ENCODE results near the gene CFAP57.
"Not testable (repeated sequence)": the region's sequence is repeated elsewhere in the genome, so short reads cannot be mapped to it uniquely, and the experiment has no call there.

CFAP57 gene

DNA sequence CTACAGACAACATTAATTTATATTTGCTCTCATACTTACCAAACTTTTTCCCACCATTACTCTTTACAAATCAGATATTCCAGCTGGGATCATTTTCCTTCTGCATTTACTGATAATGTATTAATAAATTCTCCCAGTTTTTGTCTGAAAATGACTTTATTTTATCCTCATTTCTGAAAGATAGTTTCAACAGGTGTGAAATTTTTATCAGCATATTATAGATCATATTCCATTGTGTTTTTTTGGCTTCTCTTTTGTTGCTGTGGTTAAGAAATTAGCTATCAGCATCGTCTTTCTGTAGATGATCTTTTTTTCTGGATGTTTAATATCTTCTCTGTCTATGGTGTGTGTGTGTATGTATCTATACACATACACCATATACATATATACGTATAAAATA lies 2.7 kb downstream of the CFAP57 start:
- no peak for DNase-seq

DNA sequence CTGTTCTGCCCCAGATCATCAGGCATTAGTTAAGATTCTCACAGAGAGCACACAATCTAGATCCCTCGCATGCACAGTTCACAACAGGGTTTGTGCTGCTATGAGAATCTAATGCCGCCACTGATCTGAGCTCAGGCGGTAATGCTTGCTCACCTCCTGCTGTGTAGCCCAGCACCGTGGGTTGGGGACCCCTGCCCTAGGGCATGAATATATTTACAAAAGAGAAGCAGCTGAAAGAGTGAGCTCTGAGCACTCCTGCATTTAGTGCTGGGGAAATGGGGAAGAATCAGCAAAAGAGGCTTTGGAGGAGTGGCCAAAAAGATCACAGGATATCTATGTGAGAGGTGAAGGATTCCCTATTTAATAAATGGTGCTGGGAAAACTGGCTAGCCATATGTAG lies 5.6 kb downstream of the CFAP57 start:
- DNase-seq = no peak

DNA sequence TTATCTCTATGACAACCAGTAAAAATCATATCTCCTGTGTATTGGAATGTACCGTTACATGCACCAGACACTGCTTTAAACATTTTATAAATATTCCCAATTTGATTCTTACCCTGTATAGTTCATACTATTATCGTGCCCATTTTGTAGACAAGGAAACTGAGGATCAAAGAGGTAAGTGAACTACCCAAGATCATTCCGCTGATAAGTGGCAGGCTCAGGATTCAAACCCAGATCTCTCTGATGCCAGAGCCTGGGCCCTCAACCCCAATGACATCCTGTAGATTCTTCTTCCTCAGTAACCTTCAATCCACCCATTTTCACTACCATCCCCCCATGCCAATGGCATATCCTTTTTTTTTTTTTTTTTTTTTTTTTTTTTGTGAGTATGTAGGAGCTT lies 12.3 kb downstream of the CFAP57 start:
- no peak for DNase-seq

DNA sequence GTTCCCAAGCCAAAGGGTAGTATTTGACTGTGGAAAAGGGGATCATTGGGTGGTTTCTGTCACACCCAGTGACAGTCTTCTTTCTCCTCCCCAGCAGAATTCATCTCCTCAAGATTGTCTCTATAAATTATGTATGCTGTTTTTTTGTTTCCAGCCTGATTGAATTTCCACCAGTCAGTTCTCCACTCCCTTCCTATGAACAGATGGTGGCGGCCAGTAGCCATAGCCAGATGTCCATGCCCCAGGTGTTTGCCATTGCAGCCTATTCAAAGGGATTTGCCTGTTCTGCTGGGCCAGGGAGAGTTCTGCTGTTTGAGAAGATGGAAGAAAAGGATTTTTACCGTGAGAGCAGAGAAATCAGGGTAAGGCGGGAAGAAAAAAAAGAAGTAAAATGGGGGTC lies 12.9 kb downstream of the CFAP57 start:
- no peak for DNase-seq

DNA sequence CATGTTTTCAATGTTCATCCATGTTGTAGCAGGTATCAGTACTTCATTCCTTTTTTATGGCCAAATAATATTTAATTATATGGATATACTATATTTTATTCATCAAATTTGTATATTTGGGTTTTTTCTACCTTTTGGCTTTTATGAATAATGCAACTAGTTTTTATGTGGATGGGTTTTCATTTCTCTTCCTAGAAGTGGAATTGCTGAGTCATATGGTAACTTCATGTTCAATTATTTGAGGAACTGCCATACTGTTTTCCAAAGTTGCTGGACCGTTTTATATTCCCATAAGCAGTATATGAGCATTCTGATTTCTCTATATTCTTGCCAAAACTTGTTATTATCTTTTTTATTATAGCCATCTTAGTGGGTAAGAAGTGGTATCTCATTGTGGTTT lies 16.0 kb downstream of the CFAP57 start:
- DNase-seq = no peak

DNA sequence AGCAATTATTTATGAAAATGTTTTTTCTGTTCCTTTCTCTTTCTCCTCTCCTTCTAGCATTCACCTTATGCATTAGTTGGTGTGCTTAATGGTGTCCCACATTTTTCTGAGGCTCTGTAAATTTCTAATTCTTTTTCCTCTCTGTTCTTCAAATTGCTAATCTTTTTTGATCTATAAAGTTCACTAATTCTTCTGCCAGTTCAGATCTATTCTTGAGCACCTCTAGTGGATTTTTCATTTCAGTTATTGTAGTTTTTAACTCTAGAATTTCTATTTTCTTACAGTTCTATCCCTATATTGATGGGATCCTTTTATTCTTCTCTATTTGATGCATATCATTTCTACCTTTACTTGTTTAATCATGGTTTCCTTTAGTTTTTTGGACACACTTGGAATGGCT lies 22.4 kb downstream of the CFAP57 start:
- DNase-seq = no peak

DNA sequence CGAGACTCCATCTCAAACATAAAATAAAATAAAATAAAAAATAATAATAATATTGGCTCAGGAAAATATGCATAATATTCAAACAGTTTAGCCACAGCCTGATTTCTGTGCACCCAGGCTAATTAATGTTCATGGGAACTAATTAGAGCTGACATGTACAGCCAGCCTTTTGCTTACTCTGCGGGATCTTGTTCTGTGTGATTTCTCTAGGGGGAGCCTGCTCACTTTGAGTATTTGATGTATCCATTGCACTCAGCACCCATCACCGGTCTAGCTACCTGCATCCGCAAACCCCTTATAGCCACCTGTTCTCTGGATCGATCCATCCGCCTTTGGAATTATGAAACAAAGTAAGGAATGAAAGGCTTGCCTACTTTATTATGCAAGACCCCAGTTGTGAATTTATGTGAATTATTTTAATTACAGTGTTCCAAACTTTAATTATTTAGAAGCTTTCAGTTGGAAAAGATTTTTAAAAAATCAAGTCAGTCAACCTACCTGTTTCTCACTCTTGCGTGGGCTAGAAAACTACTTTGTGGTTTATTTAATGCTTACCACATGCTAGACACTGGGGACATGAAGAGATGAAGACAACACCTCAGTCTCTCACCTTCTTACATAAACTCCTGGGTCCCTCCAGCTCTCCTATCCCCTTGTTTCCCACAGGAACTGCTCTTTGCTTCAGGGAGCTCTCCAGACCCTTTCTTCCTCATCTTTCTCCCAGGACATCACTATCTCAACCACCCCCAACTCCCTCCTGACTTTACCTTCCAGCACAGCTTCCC lies 25.4 kb downstream of the CFAP57 start:
- DNase-seq = no peak

DNA sequence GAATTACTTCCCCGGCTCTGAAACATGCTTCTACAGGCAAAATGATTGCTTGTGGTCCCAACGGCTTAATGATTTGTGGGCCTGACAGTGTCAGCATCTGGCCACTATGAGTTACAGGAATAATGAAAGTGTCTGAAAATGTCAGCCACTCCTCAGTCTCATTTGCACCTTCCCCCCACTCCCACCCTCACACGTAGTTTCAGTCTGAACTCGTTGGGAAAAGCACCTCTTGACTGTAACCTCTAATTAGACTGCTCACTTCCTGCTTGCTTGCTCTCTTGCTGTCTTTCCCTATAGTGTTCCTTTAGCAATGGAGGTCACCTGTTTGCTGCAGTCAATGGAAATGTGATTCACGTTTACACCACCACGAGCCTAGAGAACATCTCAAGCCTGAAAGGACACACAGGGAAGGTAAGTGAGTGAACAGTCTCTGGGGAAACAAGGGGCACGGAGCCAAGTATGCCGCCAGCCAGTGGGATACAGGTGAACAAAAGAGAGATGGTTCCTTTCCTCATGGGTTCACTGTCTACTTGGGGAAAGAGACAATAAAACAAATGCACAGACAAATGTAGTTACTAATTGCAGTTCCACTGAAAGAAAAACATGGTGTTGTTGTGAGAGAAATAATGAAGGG lies 27.1 kb downstream of the CFAP57 start:
- DNase-seq = no peak

DNA sequence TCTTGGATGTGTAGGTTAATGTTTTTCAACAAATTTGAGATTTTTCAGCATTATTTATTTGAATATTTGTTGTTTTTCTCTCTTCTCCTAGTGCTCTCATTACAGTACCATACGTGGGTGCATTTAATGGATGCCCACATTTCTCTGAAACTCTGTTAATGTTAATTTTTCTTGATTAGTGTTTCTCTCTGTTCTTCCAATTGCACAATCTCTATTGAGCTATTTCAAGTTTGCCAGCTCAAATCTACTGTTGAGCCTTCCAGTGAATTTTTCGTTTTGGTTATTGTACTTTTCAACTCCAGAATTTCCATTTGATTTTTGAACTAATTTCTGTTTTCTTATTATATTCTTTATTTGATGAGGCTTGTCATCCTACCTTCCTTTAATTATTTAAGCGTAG lies 31.7 kb downstream of the CFAP57 start:
- DNase-seq = no peak

DNA sequence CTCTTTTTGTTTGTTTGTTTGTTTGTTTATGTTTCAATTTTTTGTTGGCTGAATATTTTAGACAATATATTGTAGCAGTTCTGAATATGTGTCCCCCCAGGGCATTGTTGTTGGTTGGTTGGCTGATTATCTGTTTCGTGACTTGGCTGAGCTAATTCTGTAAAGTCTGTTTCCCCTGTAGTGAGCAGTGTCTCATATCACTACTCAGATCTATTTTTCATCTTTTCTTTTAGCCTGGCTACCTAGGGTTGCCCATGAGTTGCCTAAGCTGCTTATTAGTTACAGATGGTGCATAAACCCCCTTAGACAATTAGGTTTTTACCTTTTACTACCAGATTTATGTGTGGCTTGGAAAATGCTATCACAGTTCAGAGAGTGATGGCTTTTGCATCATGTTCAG lies 32.3 kb downstream of the CFAP57 start:
- no peak for DNase-seq

DNA sequence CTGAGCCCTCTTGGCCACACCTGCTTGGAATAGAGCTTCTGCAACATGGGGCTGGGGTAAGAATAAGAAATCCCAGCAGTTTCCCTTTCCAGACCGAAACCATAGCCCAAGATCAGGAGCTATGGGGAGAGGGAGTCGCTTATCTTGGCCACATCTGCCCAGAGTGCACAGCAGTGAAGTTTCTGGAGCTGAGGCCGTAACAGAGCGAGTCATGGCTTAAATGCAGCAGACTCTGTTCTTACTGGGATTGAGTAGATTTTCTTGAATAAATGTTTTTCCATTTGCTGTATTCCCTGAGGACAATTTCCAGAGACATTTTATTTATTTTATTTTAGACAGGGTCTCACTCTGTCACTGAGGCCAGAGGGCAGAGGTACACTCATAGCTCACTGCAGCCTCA lies 33.5 kb downstream of the CFAP57 start:
- DNase-seq = no peak

DNA sequence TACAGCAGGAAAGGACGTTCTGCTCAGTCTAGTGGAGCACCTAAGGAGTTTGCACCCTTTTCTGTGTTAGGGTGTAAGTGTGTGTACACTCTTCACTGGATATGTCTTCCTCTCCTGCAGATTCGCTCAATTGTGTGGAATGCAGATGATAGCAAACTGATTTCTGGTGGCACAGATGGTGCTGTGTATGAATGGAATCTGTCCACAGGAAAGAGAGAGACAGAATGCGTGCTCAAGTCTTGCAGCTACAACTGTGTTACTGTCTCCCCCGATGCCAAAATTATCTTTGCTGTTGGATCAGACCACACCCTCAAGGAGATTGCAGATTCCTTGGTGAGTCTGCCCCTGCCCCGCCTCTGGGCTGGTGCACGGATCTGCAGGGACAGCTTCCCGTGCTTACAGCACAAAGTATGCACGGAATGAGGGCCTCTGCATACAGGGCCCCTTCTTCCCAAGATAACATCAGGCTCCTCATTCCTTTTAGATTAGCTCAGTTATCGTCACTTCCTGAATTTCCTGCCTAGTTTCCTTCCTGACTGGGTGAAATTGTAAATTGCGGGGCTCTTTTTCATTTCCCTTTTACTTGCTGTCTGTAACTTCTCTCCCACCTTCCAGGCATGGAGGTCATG lies 34.6 kb downstream of the CFAP57 start:
- no peak for DNase-seq

DNA sequence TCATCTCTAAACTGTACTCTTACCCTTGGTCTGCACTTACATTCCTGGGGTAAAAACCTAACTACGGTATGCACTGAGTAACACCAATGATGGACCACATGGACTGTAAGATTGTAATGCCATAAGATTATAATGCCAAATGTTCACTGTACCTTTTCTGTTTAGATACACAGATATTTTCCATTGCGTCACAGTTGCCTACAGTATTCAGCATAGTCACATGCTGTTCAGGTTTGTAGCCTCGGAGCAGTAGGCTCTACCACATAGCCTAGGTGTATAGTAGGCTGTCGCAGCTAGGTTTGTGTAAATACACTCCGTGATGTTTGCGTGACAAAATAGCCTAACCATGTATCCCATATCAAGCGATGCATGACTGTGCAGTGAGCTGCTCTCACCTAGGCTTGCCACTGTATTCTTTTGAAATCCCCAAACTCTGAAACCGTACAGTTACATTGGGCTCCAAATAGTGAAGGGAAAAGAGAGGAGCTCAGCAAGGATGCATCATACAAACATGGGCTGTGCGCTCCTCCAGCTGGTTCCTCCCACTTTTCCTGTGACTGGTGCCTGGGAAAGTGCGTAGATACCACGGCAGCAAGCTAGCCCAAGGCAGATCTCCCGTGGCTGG lies 35.2 kb downstream of the CFAP57 start:
- DNase-seq = no peak

DNA sequence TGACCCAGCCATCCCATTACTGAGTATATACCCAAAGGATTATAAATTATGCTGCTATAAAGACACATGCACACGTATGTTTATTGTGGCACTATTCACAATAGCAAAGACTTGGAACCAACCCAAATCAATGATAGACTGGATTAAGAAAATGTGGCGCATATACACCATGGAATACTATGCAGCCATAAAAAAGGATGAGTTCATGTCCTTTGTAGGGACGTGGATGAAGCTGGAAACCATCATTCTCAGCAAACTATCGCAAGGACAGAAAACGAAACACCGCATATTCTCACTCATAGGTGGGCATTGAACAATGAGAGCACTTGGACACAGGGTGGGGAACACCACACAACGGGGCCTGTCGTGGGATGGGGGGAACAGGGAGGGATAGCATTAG lies 36.1 kb downstream of the CFAP57 start:
- DNase-seq = not testable (repeated sequence)

DNA sequence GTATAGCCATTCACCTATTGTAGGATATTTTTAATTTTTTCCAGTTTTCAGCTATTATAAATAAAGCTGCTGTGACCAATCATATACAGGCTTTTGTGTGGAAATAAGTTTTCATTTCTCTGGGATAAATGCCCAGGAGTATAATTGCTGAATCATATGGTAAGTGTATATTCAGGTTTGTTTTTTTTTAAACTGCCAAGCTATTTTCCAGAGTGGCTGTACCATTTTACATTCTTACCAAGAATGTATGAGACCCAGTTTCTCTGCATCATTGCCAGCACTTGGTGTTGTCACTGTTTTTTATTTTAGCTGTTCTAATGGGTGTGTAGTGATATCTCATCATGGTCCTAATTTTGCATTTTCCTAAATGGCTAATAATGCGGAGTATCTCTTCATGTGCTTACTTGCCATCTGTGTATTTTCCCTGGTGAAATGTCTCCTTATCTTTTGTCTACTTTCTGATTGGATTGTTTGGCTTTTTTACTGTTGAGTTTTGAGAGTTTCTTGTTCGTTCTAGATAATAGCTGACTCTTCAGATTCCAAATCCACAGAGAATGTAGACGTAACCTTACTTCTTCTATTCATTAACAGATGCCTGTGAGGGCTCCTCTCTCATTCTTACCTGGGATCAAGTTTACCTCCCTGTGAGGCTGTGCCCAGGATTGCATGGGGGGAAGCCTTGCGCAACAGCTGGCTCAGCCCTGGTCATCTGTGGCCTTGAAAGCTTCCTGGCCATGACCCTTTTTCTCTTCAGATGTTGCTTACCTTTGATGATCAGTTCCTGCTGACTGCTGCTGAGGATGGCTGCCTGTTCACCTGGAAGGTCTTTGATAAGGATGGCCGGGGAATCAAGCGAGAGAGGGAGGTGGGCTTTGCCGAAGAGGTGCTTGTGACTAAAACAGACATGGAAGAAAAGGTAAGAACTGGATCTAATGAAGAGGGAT lies 42.6 kb downstream of the CFAP57 start:
- no peak for DNase-seq

DNA sequence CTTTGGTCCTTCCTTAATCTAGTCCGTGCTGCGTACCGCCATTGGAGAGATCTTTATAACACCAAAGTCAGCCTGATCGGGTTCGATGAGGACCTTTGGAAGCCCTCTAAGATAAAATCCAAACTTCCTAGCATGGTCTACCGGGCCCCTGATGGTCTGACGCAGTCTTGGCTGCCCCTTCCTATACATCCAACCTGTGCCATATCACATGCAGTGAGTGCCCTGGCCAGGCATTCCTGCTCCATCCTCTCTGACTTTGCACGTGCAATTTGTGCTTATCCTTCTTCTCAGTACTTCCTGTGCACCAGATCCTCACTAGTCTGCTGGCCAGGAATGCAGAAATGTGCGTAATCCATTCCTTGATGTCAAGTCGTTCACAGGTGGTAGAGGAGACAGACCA lies 45.6 kb downstream of the CFAP57 start:
- no peak for DNase-seq

DNA sequence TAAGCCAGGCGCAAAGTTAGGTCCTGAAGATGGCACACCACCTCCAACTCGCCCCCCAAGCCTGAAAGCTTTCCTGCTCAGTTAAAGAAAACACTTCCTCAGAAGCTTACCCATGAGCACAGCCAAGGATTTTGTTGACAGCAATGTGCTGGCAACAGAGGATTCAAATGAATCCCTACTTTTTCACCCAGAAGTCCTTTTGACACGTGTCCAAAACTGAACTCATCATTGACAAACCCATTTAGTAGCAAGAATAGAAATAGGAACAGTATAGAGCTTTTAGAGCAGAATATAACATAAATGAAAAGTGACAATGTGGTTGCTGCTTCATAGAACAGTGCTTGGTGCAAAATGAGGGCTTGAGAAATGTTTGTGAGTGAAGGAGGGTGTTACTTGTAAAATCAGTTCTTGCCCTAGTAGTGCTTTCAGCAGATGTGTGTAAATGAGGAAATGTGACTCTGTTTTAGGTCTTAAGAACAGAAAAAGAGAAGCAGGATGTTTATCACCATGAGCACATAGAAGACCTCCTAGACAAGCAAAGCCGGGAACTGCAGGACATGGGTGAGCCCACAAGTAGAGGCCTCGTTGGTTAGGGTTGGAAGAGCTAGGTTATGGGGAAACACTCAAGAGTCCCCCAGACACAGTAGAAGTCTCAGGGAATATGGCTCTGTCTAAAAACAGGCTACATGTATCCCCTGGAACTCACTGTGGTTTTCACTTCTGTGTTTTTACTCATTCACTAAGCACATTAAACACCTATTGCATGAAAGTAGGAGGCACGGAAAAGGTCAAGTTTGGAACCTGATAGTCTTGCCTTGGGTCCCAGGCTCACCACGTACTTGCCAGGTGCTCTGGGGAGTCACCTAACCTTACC lies 49.0 kb downstream of the CFAP57 start:
- DNase-seq = no peak

DNA sequence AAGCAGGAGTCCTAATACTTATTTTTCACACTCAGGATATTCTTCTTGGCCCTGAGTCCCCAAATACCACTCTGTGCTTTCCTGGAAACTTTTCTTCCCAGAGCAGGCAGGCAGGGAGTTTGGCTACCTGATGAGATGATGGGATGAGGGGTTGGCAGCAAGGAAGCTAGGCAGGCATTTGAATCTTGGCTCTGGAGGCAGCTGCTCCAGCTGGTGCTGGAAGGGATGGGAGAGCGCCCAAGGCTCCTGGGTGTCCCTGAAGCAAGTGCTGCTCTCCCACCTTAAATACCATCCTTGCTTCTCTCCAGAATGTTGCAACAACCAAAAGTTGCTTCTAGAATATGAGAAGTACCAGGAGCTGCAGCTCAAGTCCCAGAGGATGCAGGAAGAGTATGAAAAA lies 49.7 kb downstream of the CFAP57 start:
- no peak for DNase-seq

DNA sequence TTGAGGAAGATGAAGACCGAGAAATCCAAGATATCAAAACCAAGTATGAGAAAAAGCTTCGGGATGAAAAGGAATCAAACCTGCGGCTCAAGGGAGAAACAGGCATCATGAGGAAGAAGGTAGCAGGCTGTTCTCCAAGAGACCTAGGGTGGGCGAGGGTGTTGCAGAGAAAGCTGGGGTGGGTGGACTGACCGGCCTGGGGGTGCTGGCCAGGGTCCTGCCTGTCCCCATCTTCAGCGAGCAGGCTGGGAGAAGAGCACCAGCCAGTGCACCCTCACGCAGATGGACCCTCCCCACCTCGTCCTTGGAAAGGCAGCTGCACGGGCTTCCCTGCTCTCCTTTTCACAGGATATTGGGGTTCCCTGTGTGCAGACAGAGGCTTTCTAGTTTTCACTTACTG lies 50.7 kb downstream of the CFAP57 start:
- DNase-seq = no peak

DNA sequence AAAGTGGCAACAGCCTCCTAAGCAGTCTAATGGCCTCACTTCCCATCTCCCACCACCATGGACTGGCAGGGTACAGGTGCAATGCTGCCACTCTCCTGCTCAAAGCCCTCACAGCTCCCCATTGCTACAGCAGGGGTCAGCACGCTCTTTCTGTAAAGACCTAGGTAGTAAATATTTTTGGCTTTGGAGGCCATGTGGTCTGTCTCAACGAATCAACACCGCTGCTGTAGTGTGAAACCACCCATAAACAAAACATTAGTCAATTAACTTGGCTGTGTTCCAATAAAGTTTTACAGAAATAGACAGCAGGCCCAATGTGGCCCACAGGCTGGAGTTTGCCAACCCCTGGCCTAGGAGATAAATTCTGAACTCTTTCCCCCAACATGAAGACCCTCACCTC lies 53.0 kb downstream of the CFAP57 start:
- no peak for DNase-seq

DNA sequence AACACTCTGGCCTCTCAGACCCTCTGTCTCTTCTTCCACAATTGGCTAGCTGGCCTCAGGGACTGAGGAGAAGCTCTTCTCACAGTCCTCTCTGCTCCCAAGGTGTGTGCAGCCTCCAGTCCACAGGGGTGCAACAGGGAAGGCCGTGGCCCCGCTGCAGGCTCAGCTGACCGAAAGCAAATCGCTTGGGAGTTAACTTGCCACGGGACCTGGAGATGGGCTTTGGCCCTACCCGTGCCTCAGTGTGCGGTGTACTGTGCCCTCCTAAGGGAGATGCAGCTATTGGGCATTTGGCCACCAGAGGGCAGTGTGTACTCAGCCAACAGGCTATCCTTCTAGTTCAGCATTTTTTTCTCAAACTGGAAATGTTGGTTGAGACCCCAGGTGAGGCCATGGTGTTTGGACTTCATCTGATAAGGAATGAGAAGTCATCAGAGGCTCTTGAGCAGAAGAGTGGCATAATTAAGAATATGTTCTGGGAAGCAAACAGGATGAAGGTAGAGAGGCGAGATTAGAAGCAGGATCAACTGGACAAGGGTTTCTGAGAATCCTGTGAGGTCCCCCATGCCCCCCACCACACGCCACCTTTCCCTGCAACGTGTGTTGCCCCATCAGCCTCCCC lies 55.1 kb downstream of the CFAP57 start:
- DNase-seq = peak; percentile 54 to 87 (median 73)
